ENCODE data around the gene HOMER1.

GRCh38 chr5:79420248-79420647, 93.7 kb downstream of the HOMER1 start:
- TF ChIP-seq CTCF (conservative IDR thresholded peaks at IDR 0.05 in 1 of 2, IDR thresholded peaks at IDR 0.05 in 1 of 2; ENCODE audit: extremely low read depth in 1 of 2, insufficient read depth in 1 of 2, low read depth in 1 of 2, low read length in 2 of 2) (no peak), EZH2 (IDR thresholded peaks at IDR 0.05; ENCODE audit: borderline replicate concordance, low read length) (no peak)

All from mammary epithelial cell (primary cell).